ENCODE results near the gene CDS2.

DNA sequence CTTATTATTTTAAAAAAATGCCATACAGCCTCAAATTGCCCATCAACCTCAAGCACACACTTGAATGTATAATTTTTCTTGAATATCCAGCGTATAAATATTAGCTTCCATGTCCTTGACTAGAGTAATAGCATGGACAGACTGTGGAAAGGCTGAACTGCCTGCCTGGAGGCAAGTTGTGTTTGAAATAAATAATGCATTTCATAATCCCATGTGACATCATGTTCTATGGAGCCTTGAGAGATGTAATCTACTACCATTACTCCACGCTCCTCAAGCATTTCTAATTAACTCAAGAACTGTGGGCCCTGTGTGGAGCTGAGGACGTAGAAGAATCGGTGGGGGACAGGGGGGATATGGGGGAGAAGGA is 94.2 kb downstream of the CDS2 start:
- TF ChIP-seq, protein P1, sequence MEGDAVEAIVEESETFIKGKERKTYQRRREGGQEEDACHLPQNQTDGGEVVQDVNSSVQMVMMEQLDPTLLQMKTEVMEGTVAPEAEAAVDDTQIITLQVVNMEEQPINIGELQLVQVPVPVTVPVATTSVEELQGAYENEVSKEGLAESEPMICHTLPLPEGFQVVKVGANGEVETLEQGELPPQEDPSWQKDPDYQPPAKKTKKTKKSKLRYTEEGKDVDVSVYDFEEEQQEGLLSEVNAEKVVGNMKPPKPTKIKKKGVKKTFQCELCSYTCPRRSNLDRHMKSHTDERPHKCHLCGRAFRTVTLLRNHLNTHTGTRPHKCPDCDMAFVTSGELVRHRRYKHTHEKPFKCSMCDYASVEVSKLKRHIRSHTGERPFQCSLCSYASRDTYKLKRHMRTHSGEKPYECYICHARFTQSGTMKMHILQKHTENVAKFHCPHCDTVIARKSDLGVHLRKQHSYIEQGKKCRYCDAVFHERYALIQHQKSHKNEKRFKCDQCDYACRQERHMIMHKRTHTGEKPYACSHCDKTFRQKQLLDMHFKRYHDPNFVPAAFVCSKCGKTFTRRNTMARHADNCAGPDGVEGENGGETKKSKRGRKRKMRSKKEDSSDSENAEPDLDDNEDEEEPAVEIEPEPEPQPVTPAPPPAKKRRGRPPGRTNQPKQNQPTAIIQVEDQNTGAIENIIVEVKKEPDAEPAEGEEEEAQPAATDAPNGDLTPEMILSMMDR (IDR thresholded peaks at IDR 0.05 in 2 of 3, conservative IDR thresholded peaks at IDR 0.05 in 1 of 3; ENCODE audit: borderline replicate concordance in 1 of 3, insufficient read depth in 1 of 3, low read depth in 2 of 3, low read length in 2 of 3), result no peak
- TF ChIP-seq EZH2 (IDR thresholded peaks at IDR 0.05), result no peak
- TF ChIP-seq POLR2A (IDR thresholded peaks at IDR 0.05; ENCODE audit: borderline replicate concordance, extremely low read depth, insufficient read depth, insufficient read length), result no peak
- no peak for TF ChIP-seq FOSL1 (IDR thresholded peaks at IDR 0.05; ENCODE audit: low read depth)
- no peak for TF ChIP-seq JUND (IDR thresholded peaks at IDR 0.05)
- TF ChIP-seq, protein P2, sequence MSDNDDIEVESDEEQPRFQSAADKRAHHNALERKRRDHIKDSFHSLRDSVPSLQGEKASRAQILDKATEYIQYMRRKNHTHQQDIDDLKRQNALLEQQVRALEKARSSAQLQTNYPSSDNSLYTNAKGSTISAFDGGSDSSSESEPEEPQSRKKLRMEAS (IDR thresholded peaks at IDR 0.05), result no peak
- TF ChIP-seq SIN3A (IDR thresholded peaks at IDR 0.05; ENCODE audit: low read depth), result no peak
- no peak for TF ChIP-seq RAD21 (IDR thresholded peaks at IDR 0.05; ENCODE audit: low read depth)
- no peak for TF ChIP-seq EZH2phosphoT487 (IDR thresholded peaks at IDR 0.05; ENCODE audit: borderline replicate concordance)
- TF ChIP-seq CEBPB (IDR thresholded peaks at IDR 0.05; ENCODE audit: low read depth), result no peak
